A673 (cell line): Measurements from ENCODE around the gene DPH7. TPM values are rescaled to one million over a fixed set of nuclear protein-coding genes. Genes with fewer than 3 reads are reported as not detected.
A peak's percentile ranks its signal among the peaks of the same experiment; 100 is the strongest.

Source experiments
- BruUV-seq: library from RNA; stranded (reverse); fragments of 400-500 nt; replicated peaks from 2 replicates; lab custom pipeline; 2021; lab: Mats Ljungman, UMichigan
- CTCF ChIA-PET: fragments of 300-600 bp; sonication (Branson Sonifier 250); formaldehyde crosslinking; loops from one replicate; lab custom pipeline; 2022; ENCODE audit warnings: antibody characterized with exemption; lab: Charles Lee
- POLR2A ChIA-PET: fragments of 300-600 bp; sonication (Branson Sonifier 250); formaldehyde crosslinking; loops from one replicate; lab custom pipeline; 2022; ENCODE audit warnings: antibody characterized with exemption; ENCODE audit not compliant: low non-redundant PET; lab: Charles Lee
- DNase-seq: peaks from one replicate; pipeline ENCODE4 v3.0.0-alpha.2; 2015; ENCODE audit warnings: low spot score
- H3K27ac ChIP-seq: fragments of 200-600 bp; sonication (generic); 2 replicates; pipeline ENCODE4 v1.5.1; 2016; ENCODE audit warnings: mixed run types, low read depth, mild to moderate bottlenecking, mixed read lengths, antibody characterized with exemption, low read length; ENCODE audit not compliant: poor library complexity, severe bottlenecking
- H3K27me3 ChIP-seq: fragments of 200-600 bp; sonication (generic); replicated peaks from 2 replicates; pipeline ENCODE4 v1.6.1; 2017; ENCODE audit warnings: mixed run types, low read depth, mild to moderate bottlenecking, mixed read lengths, antibody characterized with exemption, low read length; ENCODE audit not compliant: insufficient read depth, poor library complexity
- H3K36me3 ChIP-seq: fragments of 200-600 bp; sonication (generic); 2 replicates; pipeline ENCODE4 v1.6.1; 2016; ENCODE audit warnings: mixed run types, mild to moderate bottlenecking, mixed read lengths, antibody characterized with exemption, low read length; ENCODE audit not compliant: insufficient read depth, poor library complexity, severe bottlenecking
- H3K4me1 ChIP-seq: fragments of 200-600 bp; sonication (generic); 2 replicates; pipeline ENCODE4 v1.6.1; 2017; ENCODE audit warnings: mixed run types, mild to moderate bottlenecking, mixed read lengths, antibody characterized with exemption, low read length; ENCODE audit not compliant: insufficient read depth, poor library complexity, severe bottlenecking
- H3K4me3 ChIP-seq: fragments of 200-600 bp; sonication (generic); 2 replicates; pipeline ENCODE4 v1.5.1; 2016; ENCODE audit warnings: low read depth, mixed run types, mild to moderate bottlenecking, mixed read lengths, low read length; ENCODE audit not compliant: poor library complexity, severe bottlenecking
- H3K9me3 ChIP-seq: fragments of 200-600 bp; sonication (generic); 2 replicates; pipeline ENCODE4 v1.6.1; 2016; ENCODE audit warnings: mixed run types, low read depth, mild to moderate bottlenecking, mixed read lengths, antibody characterized with exemption, low read length; ENCODE audit not compliant: poor library complexity, severe bottlenecking
- CTCF ChIP-seq: fragments of 300-800, 200-600 bp; sonication (generic); conservative IDR thresholded peaks from 2 replicates; pipeline ENCODE4 v1.5.1; 2017; ENCODE audit warnings: low read depth, mild to moderate bottlenecking, antibody characterized with exemption, low read length, moderate library complexity, mixed read lengths
- EZH2 ChIP-seq: fragments of 200-600 bp; sonication (generic); IDR thresholded peaks from 2 replicates; pipeline ENCODE4 v1.6.1; 2017; ENCODE audit warnings: borderline replicate concordance, low read depth, mild to moderate bottlenecking, mixed read lengths, antibody characterized with exemption, low read length; ENCODE audit not compliant: poor library complexity, severe bottlenecking
- intact Hi-C: fragments of 100-400 bp; cut with micrococcal nuclease; formaldehyde crosslinking; loops from one replicate; pipeline ENCODE4 v1.10.0; 2022; ENCODE audit not compliant: unreplicated experiment
- total RNA-seq: library from RNA; stranded (reverse); gene quantifications from 2 replicates; pipeline ENCODE4 v1.2.3, GENCODE V29; 2021

DPH7 gene
- total RNA-seq, 1 experiment from 2014 or later: 56.9 TPM

GRCh38 chr9:137586854-137587253 is 8.1 kb upstream of the DPH7 start:
- POLR2A ChIA-PET: no interaction called here
- DNase-seq: no peak
- Histone ChIP-seq H3K4me3 (no peak overlapping the region), H3K36me3 (peaks cover 52% of the 10 kb centered on the region), H3K9me3 (no peaks in the 10 kb centered on the region), H3K4me1 (peaks cover 7% of the 10 kb centered on the region), H3K27me3 (no peaks in the 10 kb centered on the region), H3K27ac (no peak overlapping the region)
- CTCF ChIA-PET: no interaction called here
- intact Hi-C loops: no loop called here
- BruUV-seq: no TSS peak
- TF ChIP-seq EZH2 (no peak), CTCF (no peak)

- ChIA-PET POLR2A (no interaction called here), CTCF (no interaction called here)
- H3K27me3 ChIP-seq: no peaks in the 10 kb centered on the region
- peak overlapping the region; percentile 57 for H3K27ac ChIP-seq
- TF ChIP-seq EZH2 (no peak), CTCF (no peak)
- no peaks in the 10 kb centered on the region for H3K9me3 ChIP-seq
- no TSS peak for BruUV-seq
- H3K4me1 ChIP-seq: peaks cover 9% of the 10 kb centered on the region
- intact Hi-C loops: no loop called here
- no peak overlapping the region for H3K4me3 ChIP-seq
- peaks cover 58% of the 10 kb centered on the region for H3K36me3 ChIP-seq
- DNase-seq: no peak
Measured at GRCh38 chr9:137583957-137584356, 5.2 kb upstream of the DPH7 start.

- H3K9me3 ChIP-seq: no peaks in the 10 kb centered on the region
- BruUV-seq: no TSS peak
- no peak for DNase-seq
- peak overlapping the region; percentile 57 for H3K27ac ChIP-seq
- ChIA-PET CTCF (no interaction called here), POLR2A (no interaction called here)
- H3K27me3 ChIP-seq: no peaks in the 10 kb centered on the region
- intact Hi-C loops: no loop called here
- no peak overlapping the region for H3K4me3 ChIP-seq
- H3K4me1 ChIP-seq: peaks cover 6% of the 10 kb centered on the region
- TF ChIP-seq EZH2 (no peak), CTCF (no peak)
- H3K36me3 ChIP-seq: peaks cover 55% of the 10 kb centered on the region
Measured at GRCh38 chr9:137583347-137583746, 4.6 kb upstream of the DPH7 start.
